NB4 (cell line): ENCODE data around the gene LTBP2.

Experiments
- CTCF ChIP-seq: IDR thresholded peaks from one replicate; pipeline ENCODE4 v1.5.1; 2012; ENCODE audit warnings: low read depth, low read length
- POLR2A ChIP-seq: IDR thresholded peaks from 2 replicates; pipeline ENCODE4 v1.6.1; 2011; ENCODE audit warnings: mild to moderate bottlenecking; ENCODE audit not compliant: insufficient read length; ENCODE audit errors: extremely low read depth

- TF ChIP-seq CTCF (no peak), POLR2A (no peak)
These were observed 43.7 kb downstream of the LTBP2 start for GRCh38 chr14:74568380-74568649.
